CD4-positive, alpha-beta T cell treated with Interleukin-6 for 4 hours (primary cell): ENCODE results near the gene KLRG1.

Source experiments
- DNase-seq: peaks from one replicate; pipeline ENCODE4 v3.0.0-alpha.2; 2020; ENCODE audit warnings: mixed read lengths

The KLRG1 gene

DNA sequence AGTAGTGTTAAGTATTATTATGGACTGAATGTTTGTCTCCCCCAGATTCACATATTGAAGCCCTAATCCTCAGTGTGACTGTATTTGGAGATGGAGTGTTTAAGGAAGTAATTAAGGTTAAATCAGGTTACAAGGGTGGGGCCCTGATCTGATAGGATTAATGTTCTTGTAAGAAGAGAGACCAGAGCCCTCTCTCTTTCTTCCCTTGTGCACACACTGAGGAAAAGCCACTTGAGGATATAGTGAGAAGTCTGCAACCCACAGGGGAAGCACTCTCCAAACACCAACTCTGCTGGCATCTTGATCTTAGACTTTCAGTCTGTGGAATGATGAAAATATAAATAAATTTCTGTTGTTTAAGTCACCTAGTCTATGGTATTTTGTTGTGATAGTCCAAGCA is 2.2 kb upstream of the KLRG1 start:
- no peak for DNase-seq

- DNase-seq: no peak
Measured at GRCh38 chr12:8987685-8988084, 1.7 kb upstream of the KLRG1 start.

- peak; percentile 29 for DNase-seq
Measured at GRCh38 chr12:8991371-8992345, 2.3 kb downstream of the KLRG1 start.

- DNase-seq: no peak
Measured at GRCh38 chr12:8993827-8994226, 4.5 kb downstream of the KLRG1 start.

GRCh38 chr12:8995021-8995775 is 5.9 kb downstream of the KLRG1 start:
- DNase-seq: no peak

- peak; percentile 18 for DNase-seq
Measured at GRCh38 chr12:8996682-8997405, 7.5 kb downstream of the KLRG1 start.

DNA sequence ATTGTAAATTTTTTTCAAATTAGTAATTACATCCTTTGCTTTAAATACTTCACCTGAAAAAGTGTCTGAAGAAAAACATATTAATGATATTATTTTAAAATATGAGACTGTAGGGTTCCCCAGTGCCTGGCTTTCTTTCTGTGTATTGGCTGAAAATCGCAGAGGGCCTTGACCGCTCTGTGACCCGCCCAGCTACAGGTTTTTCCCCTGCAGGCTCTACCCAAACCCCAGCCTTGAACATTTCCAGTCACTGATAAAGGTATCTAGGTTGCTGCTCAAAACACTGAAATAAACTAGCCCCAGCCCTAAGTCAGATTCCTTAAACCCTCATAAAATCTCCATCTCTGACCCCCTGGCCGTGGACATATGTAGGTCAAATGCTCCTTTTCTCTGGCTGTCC is 11.9 kb downstream of the KLRG1 start:
- no peak for DNase-seq

DNA sequence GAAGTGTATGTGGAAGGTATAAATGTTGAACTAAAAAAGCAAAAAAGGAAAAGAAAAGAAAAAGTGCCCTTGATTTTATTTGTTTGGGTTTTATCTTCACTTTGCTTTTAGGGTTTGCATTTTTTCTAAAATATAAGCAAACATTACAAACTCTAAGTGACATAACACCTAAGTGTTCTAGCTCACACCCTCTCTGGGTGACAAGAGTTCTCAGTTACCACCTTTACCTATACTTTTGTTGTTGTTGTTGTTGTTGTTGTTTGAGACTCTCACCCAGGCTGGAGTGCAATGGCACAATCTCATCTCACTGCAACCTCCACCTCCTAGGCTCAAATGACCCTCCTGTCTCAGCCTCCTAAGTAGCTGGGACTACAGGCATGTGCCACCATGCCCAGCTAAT is 13.0 kb downstream of the KLRG1 start:
- no peak for DNase-seq

GRCh38 chr12:9022592-9022991 is 33.2 kb downstream of the KLRG1 start:
- no peak for DNase-seq

DNA sequence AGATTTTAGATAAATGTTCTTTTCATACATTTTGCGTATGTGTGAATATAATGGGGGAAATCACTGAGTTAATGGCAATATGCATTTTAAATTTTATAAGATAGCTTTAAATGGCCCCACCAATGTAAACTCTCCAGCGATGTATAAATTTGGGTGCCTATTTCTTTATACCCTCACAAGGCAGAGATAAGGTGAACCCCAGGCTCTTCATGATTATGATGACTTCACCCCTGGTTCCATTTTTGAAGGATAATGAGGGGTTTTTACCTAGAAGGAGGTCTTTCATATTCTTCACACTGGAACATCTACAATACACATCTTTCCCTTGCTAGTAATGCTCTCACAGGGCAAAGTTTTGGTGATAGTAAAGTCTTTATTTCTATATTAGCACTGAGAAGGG is 35.2 kb downstream of the KLRG1 start:
- no peak for DNase-seq

DNA sequence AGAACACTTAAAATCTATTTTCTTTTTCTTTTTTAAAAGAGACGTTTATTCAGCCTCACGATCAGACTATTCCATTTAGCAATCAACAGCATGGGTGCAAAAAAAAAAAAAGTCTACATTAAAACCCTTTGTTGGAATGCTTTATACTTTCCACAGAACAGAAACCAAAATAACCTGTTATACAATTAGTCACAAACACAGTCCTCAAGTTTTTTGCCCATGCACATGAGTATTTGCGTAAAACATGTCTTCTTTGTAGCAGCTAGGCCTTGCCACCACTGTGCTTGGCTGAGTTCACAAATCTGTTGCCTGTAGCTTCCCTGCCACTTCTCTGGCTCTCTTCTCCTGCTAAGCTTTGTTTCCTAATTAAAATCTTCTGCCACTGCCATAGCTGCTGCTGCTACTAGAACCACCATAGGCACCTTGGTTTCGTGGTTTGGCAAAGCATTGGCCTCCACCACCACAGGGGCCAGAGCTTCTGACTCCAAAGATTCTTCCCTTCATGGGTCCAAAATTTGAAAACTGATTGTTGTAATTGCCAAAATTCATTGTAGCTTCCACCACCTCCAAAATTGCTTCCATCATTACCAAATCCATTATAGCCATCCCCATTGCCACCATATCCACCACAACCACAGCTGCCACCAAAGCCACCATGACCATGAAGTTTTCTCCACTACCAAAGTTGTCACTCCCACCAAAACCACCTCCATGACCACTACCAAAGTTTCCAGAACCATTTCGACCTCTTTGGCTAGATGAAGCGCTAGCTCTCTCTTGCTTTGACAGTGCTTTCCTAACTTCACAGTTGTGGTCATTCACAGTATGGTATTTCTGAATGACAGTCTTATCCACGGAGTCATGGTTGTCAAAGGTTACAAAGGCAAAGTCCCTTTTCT is 38.1 kb downstream of the KLRG1 start:
- DNase-seq: peak; percentile 14

DNA sequence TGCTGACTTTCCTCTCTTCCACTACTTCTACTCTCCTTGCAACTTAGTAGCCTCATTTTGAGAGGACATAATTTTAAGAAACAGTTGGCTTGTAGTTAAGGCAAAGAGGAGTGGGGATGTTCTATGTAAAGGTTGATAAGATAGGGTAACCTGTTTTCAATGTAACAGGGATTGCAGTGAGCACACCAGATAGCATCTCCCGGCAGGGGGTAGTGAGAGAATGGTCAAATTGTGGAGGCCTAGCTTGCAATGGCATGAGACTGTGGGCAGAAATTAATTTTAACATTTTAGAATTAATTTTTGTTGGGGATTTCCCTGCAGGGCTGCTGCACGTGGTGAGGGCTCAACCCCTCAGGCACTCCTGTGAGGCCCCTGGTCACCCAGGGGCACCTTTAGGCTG is 41.4 kb downstream of the KLRG1 start:
- DNase-seq: no peak

GRCh38 chr12:9032202-9032964 is 43.0 kb downstream of the KLRG1 start:
- DNase-seq: no peak

GRCh38 chr12:9033265-9033887 is 44.0 kb downstream of the KLRG1 start:
- no peak for DNase-seq

DNA sequence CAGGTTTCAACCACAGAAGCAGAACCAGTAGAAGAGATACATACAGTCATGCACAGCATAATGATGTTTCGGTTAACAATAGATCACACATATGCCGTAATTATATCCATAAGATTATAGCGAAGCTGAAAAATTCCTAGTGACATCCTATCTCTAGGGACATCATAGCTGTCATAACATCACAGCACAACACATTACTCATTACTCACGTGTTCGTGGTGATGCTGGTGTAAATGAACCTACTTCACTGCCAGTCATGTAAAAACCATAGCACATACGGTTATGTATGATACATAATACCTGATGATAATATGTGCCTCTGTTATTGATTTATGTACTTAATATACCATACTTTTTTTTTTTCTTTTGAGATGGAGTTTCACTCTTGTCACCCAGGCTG is 44.7 kb downstream of the KLRG1 start:
- no peak for DNase-seq

DNA sequence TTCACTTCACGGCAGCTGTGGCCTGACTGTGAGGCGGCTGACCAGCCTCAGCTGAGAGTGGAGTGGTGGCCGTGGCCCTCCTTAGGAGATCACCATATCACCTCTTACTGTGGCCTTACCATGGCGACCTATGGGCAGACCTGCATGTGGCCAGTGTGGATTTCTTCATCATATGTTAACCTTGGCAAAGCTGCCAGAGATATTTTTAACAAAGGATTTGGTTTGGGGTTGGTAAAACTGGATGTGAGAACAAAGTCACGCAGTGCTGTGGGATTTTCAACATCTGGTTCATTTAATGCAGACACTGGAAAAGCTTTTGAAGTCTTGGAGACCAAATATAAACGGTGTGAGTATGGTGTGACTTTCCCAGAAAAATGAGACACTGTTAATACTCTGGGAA is 46.9 kb downstream of the KLRG1 start:
- no peak for DNase-seq

DNA sequence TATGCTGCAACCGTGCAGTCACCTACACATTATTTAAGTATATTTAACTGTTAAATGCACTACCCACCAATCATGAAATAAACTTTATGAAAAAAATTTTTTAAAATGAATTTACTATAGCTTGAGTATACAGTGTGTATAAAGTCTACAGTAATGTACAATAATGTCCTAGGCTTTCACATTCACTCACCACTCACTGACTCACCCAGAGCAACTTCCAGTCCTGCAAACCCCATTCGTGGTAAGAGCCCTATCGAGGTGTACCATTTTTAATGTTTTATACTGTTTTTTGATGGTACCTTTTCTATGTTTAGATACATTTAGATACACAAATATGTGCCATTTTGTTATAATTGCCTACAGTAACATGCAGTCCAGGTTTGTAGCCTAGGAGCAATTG is 48.1 kb downstream of the KLRG1 start:
- DNase-seq: no peak

DNA sequence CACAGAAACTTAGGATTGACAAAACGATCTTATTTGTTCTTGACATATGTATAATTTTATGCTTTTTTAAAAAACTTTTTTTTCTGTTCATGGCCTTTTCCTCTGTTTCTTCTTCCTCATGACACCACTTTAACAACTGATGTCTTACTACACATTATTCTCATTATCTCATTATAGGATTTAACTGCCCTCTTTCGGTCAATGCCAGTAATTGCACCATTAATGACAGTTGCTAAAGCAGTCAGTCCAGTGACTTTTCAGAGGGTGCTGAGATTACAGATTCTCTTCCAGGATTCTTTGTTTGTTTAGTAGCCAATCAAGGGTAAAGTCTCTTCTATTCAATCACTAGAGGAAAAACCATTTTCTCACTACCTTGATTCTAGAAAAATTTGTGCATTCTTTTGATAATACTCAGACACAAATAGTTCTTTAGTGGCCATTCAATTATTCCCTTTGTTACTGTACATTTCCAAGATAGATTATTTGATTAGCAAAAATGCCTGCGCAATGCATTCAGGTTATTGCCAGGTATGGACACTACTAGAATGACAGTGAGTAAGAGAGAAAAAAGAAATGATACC is 50.1 kb downstream of the KLRG1 start:
- peak; percentile 35 for DNase-seq

- DNase-seq: no peak
Measured at GRCh38 chr12:9040484-9041186, 51.3 kb downstream of the KLRG1 start.

DNA sequence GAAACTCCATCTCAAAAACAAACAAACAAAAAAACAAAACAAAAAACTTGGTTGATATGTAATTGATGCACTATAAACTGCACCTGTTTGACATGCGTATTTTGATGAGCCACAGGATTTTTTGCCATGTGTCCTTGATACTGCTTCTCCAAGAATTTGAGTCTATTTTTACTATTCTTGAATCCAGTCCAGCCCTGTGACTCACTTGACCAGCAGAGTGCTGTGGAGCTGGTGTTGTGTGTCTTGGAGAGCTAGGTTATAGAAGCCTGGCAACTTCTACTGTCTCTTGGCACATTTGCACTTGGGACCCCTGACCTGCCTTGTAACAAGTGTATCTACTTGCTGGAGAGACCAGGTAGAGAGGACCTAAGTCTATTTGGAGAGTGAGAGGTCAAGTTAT is 52.0 kb downstream of the KLRG1 start:
- DNase-seq: no peak
